ENCODE measurements around the gene SEPSECS. TPM values are rescaled to one million over a fixed set of nuclear protein-coding genes. Genes with fewer than 3 reads are reported as not detected.

SEPSECS gene
- 5.3 and 8.8 TPM in 2 replicates for total RNA-seq (ENCODE audit: low replicate concordance)

DNA sequence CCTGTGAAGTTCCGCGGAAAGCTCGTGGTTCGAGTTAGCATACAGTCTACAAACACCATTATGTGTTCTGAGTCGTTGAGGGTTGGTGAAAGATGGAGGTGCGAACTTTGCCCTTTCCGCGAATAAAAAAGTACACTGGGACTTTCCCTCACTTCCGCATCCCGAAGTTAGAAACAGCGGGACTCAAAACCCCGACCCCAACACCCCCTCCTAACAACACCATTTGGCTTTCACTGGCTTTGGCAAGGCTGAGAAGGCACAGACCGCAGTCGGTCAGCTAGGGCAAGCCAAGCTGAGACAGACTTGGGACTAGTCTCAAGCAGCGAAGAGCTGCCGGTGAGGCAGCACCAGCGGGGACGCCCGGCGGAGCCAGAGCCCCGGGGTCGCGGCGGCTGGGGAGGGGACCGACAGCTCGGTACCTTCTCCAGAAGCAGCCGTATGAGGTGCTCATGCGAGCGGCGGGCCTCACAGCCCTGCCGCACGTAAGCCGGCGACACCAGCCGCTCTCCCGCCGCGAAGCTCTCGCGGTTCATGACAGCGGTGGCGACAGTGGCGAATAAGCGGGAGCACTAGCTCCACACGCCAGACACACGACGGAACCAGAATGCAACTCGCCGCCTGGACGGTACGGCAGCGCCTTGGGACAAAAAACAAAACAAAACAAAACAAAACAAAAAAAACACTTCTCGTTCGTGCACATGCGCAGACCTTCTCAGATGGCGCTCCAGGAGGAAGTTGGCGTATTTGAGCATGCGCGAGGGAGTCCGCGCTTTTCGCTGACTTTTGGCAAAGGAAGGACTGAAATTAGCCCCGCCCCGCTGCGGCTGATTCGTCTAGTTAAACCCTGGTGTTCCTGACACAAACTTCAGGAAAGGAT, at the start of gene SEPSECS:
Gene SEPSECS, minus strand, starts transcription at position 613 of the 877 bp plus-strand sequence. Its CDS starts 80 bp downstream, at position 533.
- DNase-seq (ENCODE audit: low read depth), result peak; percentile 98
- TF ChIP-seq, protein P1, sequence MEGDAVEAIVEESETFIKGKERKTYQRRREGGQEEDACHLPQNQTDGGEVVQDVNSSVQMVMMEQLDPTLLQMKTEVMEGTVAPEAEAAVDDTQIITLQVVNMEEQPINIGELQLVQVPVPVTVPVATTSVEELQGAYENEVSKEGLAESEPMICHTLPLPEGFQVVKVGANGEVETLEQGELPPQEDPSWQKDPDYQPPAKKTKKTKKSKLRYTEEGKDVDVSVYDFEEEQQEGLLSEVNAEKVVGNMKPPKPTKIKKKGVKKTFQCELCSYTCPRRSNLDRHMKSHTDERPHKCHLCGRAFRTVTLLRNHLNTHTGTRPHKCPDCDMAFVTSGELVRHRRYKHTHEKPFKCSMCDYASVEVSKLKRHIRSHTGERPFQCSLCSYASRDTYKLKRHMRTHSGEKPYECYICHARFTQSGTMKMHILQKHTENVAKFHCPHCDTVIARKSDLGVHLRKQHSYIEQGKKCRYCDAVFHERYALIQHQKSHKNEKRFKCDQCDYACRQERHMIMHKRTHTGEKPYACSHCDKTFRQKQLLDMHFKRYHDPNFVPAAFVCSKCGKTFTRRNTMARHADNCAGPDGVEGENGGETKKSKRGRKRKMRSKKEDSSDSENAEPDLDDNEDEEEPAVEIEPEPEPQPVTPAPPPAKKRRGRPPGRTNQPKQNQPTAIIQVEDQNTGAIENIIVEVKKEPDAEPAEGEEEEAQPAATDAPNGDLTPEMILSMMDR (IDR thresholded peaks at IDR 0.05; ENCODE audit: insufficient read depth, low read length), result no peak

DNA sequence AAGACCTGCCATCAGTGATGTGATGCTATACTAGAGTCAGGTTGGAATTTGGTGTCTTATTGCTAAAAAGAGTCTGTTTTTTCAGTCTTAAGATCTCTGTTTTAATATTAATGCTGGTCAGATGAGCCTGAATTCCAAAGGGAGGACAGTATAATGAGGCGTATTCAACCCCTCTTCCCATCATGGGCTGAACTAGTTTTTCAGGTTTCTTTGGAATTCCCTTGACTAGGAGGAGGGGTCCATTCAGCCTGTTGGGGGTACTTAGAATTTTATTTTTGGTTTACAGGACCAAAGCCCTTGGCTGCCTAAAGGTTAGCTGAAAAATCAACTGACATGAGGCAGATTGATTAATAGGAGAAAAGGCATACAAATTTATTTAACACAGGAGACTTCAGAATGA, 49.5 kb upstream of the SEPSECS start:
- DNase-seq (ENCODE audit: low read depth), result no peak
- TF ChIP-seq, protein P1 (IDR thresholded peaks at IDR 0.05; ENCODE audit: insufficient read depth, low read length), result no peak
- no peak overlapping the region for H3K4me3 ChIP-seq (ENCODE audit: low read depth, low read length)

More for the DNA sequence above, at the start of gene SEPSECS:
- H3K4me3 ChIP-seq (ENCODE audit: low read depth, low read length), result peak within 1 kb of the TSS; percentile 89

DNA sequence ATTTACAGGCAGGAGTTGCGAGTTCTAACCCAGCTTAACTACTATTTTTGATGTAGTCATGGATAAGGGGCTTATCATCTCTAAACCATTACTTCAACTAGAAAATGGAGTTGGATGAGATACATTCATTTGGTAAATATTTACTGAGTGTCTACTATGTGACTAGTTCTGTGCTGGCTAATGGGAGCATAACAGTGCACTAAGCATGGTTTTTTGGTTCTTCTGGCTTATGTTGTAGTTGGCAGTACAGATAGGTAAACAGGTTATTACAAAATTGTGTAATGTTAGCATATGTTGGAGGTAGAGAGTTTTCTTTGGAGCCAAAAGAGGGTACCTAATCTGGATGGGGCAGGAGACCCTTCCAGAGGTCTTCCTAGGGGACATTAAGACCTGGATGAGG, 47.7 kb upstream of the SEPSECS start:
- no peak overlapping the region for H3K4me3 ChIP-seq (ENCODE audit: low read depth, low read length)
- TF ChIP-seq, protein P1 (IDR thresholded peaks at IDR 0.05; ENCODE audit: insufficient read depth, low read length), result no peak

DNA sequence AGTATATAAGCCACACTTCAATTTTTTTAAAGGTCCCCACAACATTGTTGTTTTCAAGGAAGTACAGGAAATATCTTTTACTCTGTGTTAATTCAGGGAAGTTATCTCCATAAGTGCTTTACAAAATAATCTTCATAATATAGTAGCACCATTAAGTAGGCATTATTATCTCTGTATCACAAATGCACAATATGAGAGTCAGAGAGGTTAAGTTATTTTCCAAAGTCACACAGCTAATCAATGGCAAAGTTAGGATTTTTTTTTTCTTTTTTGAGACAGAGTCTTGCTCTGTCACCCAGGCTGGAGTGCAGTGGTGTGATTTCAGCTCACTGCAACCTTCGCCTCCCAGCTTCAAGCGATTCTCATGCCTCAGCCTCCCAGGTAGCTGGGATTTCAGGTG, 38.5 kb upstream of the SEPSECS start:
- DNase-seq (ENCODE audit: low read depth), result no peak
- TF ChIP-seq, protein P1 (IDR thresholded peaks at IDR 0.05; ENCODE audit: insufficient read depth, low read length), result no peak
- H3K4me3 ChIP-seq (ENCODE audit: low read depth, low read length), result no peak overlapping the region

More for the DNA sequence above, 47.7 kb upstream of the SEPSECS start:
- no peak for DNase-seq (ENCODE audit: low read depth)

DNA sequence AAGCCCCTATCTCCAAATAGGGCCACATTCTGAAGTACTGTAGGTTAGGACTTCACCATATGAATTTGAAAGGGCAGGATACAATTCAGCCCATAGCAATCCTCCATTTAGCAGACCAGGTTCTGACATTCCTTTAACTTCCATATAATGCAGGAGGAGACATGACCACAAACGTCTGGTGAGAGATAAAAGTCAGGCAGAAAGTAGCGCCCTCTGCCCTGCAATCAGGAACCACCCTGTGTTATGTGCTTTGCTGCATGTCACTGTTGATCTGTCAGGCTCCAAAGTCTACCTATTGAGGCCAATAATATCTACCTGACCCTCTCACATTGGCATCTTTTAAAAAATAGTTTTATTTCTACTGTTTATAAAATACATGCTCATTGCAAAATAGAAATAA, 30.2 kb upstream of the SEPSECS start:
- DNase-seq (ENCODE audit: low read depth), result no peak
- TF ChIP-seq, protein P1 (IDR thresholded peaks at IDR 0.05; ENCODE audit: insufficient read depth, low read length), result no peak
- no peak overlapping the region for H3K4me3 ChIP-seq (ENCODE audit: low read depth, low read length)

DNA sequence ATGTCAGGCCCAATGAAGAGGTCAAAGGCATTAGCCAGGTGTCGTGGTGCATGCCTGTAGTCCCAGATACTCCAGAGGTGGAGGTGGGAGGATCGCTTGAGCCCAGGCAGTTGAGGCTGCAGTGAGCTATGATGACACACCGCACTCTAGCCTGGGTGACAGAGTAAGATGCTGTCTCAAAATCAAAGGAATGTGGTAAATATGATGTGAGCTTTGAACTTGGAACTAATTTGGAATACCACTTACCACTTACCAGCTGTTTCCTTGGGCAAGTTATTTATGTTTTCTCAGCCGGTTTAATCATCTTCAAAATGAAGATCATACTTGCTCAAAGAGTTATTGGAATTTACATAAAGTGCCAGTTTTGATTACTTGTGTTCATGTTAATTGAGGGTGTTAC, 23.8 kb upstream of the SEPSECS start:
- no peak for DNase-seq (ENCODE audit: low read depth)
- TF ChIP-seq, protein P1 (IDR thresholded peaks at IDR 0.05; ENCODE audit: insufficient read depth, low read length), result no peak
- H3K4me3 ChIP-seq (ENCODE audit: low read depth, low read length), result no peak overlapping the region

Measured in fibroblast of the aortic adventitia (primary cell).